Neural crest cell (in vitro differentiated cells): ENCODE results near the gene P4HA2. TPM values are rescaled to one million over a fixed set of nuclear protein-coding genes. Genes with fewer than 3 reads are reported as not detected.

Experiments
- DNase-seq: peaks from one replicate; pipeline ENCODE4 v3.0.0; 2021; ENCODE audit warnings: low read depth, mixed read lengths, low spot score
- H3K27ac Mint-ChIP-seq: one replicate; pipeline ENCODE4 v1.8.0; 2021; ENCODE audit warnings: mild to moderate bottlenecking, mixed read lengths; ENCODE audit not compliant: unreplicated experiment
- H3K27me3 Mint-ChIP-seq: 2 replicates; pipeline ENCODE4 v1.8.0; 2021; ENCODE audit warnings: low read depth, mild to moderate bottlenecking, mixed read lengths
- H3K36me3 Mint-ChIP-seq: 2 replicates; pipeline ENCODE4 v1.8.0; 2021; ENCODE audit warnings: low read depth, mild to moderate bottlenecking, mixed read lengths
- H3K4me1 Mint-ChIP-seq: 2 replicates; pipeline ENCODE4 v1.8.0; 2021; ENCODE audit warnings: mixed read lengths
- H3K4me3 Mint-ChIP-seq: one replicate; pipeline ENCODE4 v1.8.0; 2021; ENCODE audit warnings: mild to moderate bottlenecking, mixed read lengths
- H3K9me3 Mint-ChIP-seq: 2 replicates; pipeline ENCODE4 v1.8.0; 2021; ENCODE audit warnings: mixed read lengths
- CTCF ChIP-seq: fragments of 200-600 bp; sonication (generic); conservative IDR thresholded peaks from 2 replicates; pipeline ENCODE4 v1.5.0; 2021; ENCODE audit warnings: antibody characterized with exemption, mild to moderate bottlenecking
- total RNA-seq: library from RNA; stranded (reverse); gene quantifications from 2 replicates; pipeline ENCODE4 v1.2.1, GENCODE V29; 2021

P4HA2 gene
- total RNA-seq, 1 donor from 2014 or later, result 10.8 TPM

- TF ChIP-seq CTCF, result peak; percentile 35
- H3K9me3 Mint-ChIP-seq, result no peaks in the 10 kb centered on the region
- peak overlapping the region; percentile 84 for H3K4me3 Mint-ChIP-seq
- no peaks in the 10 kb centered on the region for H3K36me3 Mint-ChIP-seq
- H3K4me1 Mint-ChIP-seq, result peaks cover 5% of the 10 kb centered on the region
- DNase-seq, result no peak
- H3K27ac Mint-ChIP-seq, result no peak overlapping the region
- peaks cover 32% of the 10 kb centered on the region for H3K27me3 Mint-ChIP-seq
Measured at GRCh38 chr5:132228241-132229035, 785 bp upstream of the P4HA2 start.

- peak overlapping the region; percentile 74 for H3K4me3 Mint-ChIP-seq
- no peak overlapping the region for H3K27ac Mint-ChIP-seq
- peaks cover 5% of the 10 kb centered on the region for H3K4me1 Mint-ChIP-seq
- H3K9me3 Mint-ChIP-seq, result no peaks in the 10 kb centered on the region
- H3K27me3 Mint-ChIP-seq, result peaks cover 32% of the 10 kb centered on the region
- no peak for TF ChIP-seq CTCF
- H3K36me3 Mint-ChIP-seq, result no peaks in the 10 kb centered on the region
- peak; percentile 38 for DNase-seq
Measured at GRCh38 chr5:132227235-132227484, 493 bp downstream of the P4HA2 start.

- H3K4me1 Mint-ChIP-seq, result peaks cover 5% of the 10 kb centered on the region
- H3K27me3 Mint-ChIP-seq, result peaks cover 32% of the 10 kb centered on the region
- no peak for TF ChIP-seq CTCF
- H3K27ac Mint-ChIP-seq, result no peak overlapping the region
- no peaks in the 10 kb centered on the region for H3K36me3 Mint-ChIP-seq
- no peak for DNase-seq
- peak overlapping the region; percentile 76 for H3K4me3 Mint-ChIP-seq
- H3K9me3 Mint-ChIP-seq, result no peaks in the 10 kb centered on the region
Measured at GRCh38 chr5:132226516-132227234, 978 bp downstream of the P4HA2 start.

GRCh38 chr5:132225165-132226032 lies 2.3 kb downstream of the P4HA2 start:
- Mint-ChIP-seq H3K27me3 (peaks cover 32% of the 10 kb centered on the region), H3K4me1 (peaks cover 5% of the 10 kb centered on the region), H3K27ac (no peak overlapping the region), H3K4me3 (peak overlapping the region; percentile 76), H3K36me3 (no peaks in the 10 kb centered on the region), H3K9me3 (no peaks in the 10 kb centered on the region)
- no peak for DNase-seq
- TF ChIP-seq CTCF, result no peak

GRCh38 chr5:132224716-132225115 lies 2.9 kb downstream of the P4HA2 start:
- peaks cover 28% of the 10 kb centered on the region for H3K27me3 Mint-ChIP-seq
- DNase-seq, result no peak
- no peak overlapping the region for H3K4me3 Mint-ChIP-seq
- H3K4me1 Mint-ChIP-seq, result peaks cover 5% of the 10 kb centered on the region
- no peaks in the 10 kb centered on the region for H3K9me3 Mint-ChIP-seq
- TF ChIP-seq CTCF, result no peak
- H3K27ac Mint-ChIP-seq, result no peak overlapping the region
- no peaks in the 10 kb centered on the region for H3K36me3 Mint-ChIP-seq
